GM18861 (cell line): ENCODE measurements around the gene DEFB123.
"Not testable (repeated sequence)": the region's sequence is repeated elsewhere in the genome, so short reads cannot be mapped to it uniquely, and the experiment has no call there.

Source experiments
- ATAC-seq: cut with Tn5 transposase; IDR thresholded peaks from one replicate; pipeline ENCODE4 v1.9.1; 2021; ENCODE audit not compliant: unreplicated experiment

DEFB123 gene, protein sequence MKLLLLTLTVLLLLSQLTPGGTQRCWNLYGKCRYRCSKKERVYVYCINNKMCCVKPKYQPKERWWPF

DNA sequence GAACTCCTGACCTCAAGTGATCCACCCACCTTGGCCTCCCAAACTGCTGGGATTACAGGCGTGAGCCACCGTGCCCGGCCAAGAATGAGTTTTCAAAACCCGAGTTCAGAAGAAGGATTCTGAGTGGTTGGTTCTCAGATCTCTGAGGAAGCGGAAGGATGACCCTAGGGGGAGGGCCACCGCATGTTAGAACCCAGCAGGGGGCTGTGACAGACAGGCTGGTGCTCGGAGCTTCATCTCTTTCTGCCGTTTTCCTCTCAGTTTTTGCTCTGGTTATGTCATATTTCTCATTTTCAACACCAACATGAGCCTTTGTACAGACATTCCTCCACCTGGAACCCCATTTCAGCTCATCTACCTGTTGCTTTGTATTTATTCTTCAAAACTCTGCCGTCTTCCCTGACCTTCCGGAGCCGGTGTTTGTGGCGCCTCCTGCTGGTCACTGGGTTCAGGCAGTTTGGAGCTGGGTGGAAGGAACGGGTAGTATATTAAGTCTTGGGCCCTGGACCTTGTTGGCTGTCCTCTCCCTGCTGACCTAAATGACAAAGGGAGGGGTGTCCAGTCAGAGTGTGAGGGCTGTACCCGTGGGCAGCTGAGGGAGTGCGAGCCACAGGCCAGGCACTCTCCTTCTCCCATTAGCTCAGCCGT is at the start of gene DEFB123:
Gene DEFB123, plus strand, starts transcription at position 621 of the 648 bp plus-strand sequence. CDS start 67 bp downstream, outside the sequence.
- ATAC-seq, result no peak

DNA sequence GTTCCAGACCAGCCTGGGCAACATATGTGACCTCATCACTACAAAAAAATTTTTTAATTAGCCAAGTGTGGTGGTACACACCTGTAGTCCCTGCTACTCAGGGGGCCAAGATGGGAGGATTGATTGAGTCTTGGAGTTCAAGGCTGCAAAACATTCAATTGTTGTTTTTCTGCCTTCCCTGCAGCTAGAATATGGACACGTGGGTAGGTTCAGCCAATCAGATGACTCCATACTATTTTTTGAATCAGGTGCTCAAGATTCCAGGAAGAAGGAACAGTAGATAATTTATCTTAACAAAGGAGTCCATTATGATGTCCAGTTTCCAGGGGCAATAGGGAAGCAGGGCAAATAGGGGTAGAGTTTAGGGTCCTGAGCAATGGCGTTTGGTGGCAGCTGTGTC is 47.6 kb upstream of the DEFB123 start:
- ATAC-seq, result no peak

DNA sequence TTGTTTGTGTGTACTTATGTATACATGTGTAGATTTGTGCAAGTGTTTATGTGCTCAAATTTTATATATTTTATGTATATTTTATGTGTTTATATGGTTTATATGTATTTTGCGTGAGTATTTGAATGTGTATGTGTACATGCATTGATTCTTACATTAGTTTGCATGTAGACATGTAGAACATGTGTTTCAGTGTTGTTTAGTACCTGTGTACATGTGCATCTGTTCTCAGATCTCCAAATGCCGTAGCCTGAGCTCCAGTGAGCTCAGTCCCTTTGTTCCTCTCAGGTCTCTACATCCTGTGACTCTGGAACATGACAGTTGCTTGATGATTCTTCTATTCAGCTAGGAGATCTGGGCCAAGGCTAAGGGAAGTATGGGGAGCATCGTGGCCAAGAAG is 45.5 kb upstream of the DEFB123 start:
- ATAC-seq, result no peak

DNA sequence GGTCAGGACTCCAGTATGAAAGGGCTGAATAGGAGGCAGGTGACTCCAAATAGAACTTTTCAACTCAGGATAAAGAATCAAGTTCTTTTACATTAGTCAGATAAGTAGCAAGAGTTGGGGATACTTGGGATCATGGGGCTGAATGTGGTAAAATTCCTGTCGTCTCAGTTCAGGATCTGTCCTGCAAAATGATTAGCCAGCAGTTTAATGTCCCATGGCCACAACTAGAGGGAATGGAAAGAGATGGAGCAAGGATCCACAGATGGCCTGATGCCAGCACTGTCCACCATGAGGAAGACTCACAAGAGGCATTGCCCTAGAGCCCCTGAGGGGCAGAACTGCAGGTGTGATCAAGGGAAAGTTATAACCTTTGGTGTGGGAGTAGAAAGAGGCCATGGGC is 36.5 kb upstream of the DEFB123 start:
- no peak for ATAC-seq

DNA sequence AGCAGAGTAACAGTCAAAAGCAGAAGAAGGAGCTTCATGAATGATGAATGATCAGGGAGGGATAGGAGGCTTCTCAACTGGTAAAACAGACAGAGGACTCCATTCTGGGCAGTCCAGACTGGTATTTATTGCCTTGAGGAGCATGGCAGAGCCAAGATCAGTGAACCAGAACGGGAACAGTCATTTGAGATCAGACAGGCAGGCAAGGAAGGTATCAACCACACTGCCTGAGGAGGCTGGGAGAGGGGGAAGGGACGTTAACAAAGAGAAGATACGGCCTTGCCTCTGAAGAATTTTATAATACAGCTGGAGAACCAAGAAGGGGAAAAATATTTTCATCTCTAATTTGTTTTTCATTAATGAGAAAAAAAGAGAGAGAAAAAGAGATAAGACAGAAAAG is 34.3 kb upstream of the DEFB123 start, which contains the start of gene DEFB121:
Gene DEFB121, minus strand, starts transcription at position 101 of the 400 bp plus-strand sequence. Its CDS starts 63 bp downstream, at position 38.
- ATAC-seq, result no peak

DNA sequence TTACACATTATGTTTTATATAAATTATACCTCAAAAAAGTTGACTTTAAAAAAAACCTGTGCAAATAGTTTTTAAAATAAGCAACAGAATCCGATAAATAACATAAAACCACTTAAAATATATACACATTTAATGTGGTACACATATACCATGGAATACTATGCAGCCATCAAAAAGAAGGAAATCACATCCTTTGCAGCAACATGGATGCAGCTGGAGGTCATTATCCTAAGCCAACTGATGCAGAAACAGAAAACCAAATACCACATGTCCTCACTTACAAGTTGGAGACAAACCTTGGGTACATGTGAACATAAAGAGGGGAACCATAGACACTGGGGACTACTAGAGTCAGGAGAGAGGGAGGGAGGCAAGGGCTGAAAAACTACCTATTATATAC is 30.4 kb upstream of the DEFB123 start:
- no peak for ATAC-seq

DNA sequence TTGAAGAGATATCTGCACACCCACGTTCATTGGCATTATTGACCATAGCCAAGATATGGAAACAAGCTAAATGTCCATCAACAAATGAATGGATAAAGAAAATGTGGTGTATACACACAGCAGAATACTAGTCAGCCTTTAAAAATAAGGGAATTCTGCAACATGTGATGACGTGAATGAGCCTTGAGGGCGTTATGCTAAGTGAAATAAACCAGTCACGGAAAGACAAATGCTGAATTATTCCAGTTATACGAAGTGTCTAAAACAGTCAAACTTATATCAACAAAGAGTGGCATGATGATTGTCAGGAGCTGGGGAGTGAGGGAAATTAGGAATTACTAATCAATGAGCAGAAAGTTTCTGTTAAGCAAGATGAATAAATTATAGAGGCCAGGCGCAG is 26.1 kb upstream of the DEFB123 start:
- no peak for ATAC-seq

DNA sequence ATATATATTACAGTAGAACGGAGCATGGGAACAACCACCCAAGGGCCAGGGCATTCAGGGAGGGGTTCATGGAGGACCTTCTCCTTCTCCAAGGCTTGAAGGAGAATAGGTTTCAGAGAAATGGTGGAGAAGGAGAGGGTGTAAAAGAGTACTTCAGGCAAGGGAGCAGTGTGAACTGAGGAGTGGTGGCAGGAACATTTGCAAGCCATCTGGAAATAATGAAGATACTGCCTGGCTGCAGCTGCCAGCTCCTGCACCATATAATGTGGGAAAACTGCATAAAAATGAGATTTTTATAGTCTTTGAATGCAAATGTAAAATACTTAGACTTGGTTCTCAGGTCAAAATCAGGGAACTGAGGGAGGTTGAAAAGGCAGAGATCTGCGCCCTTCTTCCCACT is 24.8 kb upstream of the DEFB123 start:
- ATAC-seq, result no peak

DNA sequence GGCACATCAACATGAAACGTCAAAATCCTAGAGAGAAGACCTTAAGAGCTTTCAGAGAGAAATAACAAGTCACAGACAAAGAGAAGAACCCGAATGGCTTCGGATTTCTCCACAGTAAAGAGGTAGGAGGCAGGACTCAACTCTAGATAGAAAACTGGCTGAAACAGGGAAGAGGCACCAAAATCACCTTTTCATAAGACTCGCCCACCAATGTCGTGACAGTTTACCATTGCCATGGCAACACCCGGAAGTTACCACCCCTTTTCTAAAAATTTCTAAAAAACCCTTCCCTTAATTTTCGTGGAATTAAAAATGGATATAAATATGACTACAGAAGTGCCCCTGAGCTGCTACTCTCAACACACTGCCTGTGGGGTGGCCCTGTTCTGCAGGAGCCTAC is 22.1 kb upstream of the DEFB123 start:
- ATAC-seq, result no peak

DNA sequence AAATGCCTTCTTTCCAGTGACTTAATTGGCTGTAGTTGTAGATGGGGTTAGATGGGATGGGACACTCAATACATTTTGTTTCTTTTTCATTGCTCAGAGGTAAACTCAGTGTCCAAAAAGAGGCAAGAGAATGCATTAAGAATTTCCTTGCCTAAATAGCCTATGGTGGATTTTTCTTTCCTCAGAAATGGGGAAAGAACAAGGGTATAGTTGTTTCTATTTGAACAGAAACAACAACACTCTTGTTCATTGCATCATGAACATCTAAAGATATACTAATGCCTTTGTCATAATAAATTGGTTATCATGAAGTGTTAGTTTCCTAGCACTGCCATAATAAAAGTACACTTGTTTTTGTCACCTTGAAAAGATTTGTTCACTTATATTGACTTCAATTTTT is 14.6 kb upstream of the DEFB123 start:
- ATAC-seq, result no peak

DNA sequence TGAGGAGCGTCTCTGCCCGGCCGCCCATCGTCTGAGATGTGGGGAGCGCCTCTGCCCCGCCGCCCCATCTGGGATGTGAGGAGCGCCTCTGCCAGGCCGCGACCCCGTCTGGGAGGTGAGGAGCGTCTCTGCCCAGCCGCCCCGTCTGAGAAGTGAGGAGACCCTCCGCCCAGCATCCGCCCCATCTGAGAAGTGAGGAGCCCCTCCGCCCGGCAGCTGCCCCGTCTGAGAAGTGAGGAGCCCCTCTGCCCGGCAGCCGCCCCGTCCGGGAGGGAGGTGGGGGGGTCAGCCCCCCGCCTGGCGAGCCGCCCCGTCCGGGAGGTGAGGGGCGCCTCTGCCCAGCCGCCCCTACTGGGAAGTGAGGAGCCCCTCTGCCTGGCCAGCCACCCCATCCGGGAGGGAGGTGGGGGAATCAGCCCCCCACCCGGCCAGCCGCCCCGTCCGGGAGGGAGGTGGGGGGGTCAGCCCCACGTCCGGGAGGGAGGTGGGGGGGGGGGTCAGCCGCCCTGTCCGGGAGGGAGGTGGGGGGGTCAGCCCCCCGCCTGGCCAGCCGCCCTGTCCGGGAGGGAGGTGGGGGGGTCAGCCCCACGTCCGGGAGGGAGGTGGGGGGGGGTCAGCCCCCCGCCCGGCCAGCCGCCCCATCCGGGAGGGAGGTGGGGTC is 13.4 kb upstream of the DEFB123 start:
- ATAC-seq, result not testable (repeated sequence)

DNA sequence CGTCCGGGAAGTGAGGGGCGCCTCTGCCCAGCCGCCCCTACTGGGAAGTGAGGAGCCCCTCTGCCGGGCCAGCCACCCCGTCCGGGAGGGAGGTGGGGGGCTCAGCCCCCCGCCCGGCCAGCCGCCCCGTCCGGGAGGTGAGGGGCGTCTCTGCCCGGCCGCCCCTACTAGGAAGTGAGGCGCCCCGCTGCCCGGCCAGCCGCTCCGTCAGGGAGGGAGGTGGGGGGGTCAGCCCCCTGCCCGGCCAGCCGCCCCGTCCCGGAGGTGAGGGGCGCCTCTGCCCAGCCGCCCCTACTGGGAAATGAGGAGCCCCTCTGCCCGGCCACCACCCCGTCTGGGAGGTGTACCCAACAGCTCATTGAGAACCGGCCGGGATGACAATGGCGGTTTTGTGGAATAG is 12.9 kb upstream of the DEFB123 start:
- not testable (repeated sequence) for ATAC-seq

DNA sequence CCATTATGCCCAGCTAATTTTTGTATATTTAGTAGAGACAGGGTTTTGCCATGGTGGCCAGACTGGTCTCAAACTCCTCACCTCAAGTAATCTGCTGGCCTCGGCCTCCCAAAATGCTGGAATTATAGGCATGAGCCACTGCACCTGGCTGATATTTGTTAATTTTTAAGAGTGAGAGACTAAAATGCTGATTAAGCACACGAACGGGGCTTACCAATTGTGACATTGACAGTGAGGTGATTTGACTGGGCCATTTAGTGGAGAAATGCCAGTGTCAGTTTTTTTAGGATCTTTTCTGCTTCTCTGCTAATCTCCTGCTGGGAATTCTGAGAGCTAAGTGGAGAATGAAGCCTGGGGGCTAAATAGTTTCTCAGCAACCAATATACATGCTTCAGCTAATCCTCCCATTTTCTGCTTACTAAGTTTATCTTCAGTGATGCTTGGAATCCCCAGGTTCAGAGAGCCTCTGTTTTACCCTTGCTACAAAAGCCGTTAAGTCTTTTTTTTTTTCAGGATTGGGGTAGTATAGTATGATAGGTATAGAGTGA is 9.8 kb upstream of the DEFB123 start:
- no peak for ATAC-seq

DNA sequence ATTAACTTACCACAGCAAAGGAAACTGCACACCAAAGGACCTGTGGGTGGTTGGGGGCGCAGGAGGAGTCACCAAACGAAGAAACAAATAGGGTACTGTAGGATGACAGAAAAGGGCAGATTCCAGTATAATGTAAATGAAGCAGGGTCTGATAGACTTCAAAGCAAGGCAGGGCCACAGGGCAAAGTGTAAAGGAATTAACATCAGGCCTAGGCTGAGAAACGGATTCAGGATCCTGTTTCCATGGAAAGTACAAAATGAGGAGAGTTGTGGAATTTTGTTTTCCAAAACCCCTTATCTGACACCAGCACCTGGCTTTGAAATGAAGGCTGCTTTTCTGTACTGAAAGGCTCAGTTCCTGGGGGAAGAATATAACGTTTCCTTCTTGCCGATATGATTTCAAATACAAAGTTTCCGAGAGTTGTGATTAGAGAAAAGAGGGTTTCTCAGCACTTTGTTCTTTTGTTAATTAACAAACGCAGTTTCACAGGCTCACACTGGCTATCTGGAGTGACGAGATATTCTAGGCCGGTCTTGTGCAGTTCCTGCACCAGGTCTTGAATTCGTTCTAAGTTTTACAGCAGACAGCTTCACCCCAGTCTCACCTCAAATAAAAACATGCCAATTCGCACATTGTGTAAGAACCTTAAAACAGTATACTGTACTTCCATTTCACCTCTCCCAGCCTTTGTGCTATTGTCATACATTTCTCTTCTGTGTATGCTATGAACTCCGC is 5.8 kb downstream of the DEFB123 start:
- no peak for ATAC-seq

DNA sequence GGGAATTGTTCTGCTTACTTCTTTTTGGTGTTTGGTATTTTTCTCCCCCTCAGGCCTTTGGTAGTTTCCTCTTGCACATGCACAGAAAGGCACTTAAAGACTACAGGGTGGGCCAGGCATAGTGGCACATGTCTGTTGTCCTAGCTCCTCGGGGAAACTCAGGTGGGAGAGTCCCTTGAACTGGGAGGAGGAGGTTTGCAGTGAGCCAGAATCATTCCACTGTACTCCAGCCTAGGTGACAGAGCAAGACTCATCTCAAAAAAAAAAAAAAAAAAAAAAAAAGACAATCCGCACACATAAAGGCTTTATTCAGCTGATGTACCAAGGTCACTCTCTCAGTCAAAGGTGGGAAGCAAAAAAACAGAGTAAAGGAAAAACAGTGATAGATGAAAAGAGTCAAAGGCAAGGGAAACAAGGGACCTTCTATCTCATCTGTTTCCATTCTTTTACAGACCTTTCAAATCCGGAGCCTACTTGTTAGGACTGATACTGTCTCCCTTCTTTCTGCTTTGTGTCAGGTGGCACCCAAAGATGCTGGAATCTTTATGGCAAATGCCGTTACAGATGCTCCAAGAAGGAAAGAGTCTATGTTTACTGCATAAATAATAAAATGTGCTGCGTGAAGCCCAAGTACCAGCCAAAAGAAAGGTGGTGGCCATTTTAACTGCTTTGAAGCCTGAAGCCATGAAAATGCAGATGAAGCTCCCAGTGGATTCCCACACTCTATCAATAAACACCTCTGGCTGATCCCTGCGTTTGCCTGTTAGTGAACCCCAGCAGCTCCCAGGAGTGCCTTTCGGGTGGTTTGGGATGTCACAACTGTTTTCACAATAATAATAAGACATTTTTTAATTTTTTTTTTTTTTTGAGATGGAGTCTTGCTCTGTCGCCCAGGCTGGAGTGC is 9.3 kb downstream of the DEFB123 start:
- ATAC-seq, result no peak

DNA sequence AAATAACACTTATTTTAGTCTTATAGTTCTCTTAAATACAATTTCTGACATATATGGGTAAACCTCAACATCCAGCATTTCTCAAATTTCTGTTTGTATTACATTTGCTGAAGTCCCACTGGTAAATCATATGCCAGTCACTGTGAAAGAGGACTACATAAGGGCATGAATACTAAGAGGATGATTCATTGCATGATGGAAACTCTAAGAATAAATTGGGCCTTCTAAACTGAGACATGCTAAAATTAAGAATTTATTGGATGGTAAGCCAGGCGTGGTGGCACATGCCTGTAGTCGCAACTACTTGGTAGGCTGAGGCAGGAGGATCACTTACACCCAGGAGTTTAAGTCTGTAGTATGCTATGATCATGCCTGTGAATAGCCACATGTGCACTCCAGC is 12.1 kb downstream of the DEFB123 start:
- ATAC-seq, result no peak

DNA sequence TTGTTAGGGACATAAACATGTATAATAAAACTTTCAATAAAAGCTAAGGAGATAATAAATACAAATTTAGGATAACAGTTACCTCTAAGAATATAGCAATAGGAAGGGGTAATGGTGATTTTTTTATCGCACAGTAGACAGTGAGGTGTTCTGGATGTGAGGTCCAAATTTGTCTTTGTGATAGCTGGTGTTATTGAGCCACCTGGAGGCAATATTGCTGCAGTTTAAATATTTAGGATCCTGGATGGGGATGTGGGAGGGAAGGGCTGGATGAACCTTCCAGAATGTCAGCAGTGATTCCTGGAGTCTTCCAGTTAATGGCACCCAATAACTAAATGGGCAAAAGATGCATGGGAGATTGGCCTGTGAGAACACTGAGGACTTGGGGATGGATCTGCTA is 13.9 kb downstream of the DEFB123 start:
- no peak for ATAC-seq

DNA sequence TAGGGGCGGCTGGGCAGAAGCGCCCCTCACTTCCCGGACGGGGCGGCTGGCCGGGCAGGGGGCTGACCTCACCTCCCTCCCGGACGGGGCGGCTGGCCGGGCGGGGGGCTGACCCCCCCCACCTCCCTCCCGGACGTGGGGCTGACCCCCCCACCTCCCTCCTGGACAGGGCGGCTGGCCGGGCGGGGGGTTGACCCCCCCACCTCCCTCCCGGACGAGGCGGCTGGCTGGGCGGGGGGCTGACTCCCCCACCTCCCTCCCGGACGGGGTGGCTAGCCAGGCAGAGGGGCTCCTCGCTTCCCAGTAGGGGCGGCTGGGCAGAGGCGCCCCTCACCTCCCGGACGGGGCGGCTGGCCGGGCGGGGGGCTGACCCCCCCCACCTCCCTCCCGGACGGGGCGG is 30.5 kb downstream of the DEFB123 start:
- not testable (repeated sequence) for ATAC-seq

DNA sequence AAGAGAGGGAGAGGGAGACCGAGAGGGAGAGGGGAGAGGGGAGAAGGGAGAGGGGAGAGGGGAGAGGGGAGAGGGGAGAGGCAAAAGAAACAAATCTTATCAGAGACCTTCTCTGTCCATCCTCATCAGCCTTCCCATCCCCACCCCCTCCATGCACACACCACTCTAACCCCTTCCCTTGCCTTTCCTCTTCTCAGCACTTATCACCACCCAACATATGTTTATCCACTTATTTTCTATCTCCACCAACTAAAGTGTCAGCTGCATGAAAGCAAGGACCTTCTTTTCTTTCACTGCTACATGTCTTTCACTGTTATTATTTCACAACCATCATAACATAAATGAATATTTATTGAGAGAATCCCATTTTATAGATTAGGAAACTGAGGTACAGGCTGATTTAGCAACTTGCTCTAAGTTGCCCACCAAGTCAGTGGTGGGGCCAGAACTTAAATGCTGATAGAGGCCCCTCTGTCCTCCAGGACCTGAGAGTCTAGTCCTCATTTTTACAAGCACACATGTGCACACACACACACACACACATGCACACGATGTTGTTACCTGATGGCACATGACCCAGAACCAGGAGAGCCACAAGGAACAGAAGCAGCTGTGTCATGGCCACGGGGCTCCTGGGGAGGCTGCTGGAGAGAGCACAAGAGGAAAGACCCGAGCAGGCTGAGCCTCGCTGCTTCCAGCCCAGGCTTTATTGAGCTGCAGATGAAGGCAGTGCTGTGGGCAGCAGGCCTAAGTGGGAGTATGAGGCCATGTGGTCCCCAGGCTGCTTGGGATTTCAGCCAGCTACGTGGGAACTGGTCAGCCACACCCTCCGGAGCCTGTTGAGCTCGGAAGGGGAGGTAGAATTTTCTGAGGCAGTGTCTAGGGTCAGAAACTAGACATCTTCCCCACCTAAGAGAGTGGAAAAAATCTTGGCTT is 32.2 kb downstream of the DEFB123 start:
- ATAC-seq, result no peak
